Lung microvascular endothelial cell (primary cell): ENCODE results near the gene DNAJB1. TPM values are rescaled to one million over a fixed set of nuclear protein-coding genes. Genes with fewer than 3 reads are reported as not detected.

Experiments
- DNase-seq, 2 donors: peaks; one replicate each; pipeline versions ENCODE4 v3.0.0 to v3.0.0-alpha.2; 2010; ENCODE audit warnings: low read depth in 2 of 2
- total RNA-seq: library from RNA; depleted of rRNA; stranded (reverse); fragments of >200 nt; gene quantifications from 2 replicates; pipeline ENCODE4 v1.2.1, GENCODE V29; 2014

The DNAJB1 gene
- total RNA-seq, 1 donor from 2014 or later: 28.4 TPM

- peak; percentile 100 for DNase-seq
Observed at GRCh38 chr19:14496029-14496833, 22.0 kb downstream of the DNAJB1 start, which contains the start of gene GIPC1. GIPC1 (minus strand) TSS chr19:14496127; CDS start chr19:14482976, 13,151 bp downstream.

GRCh38 chr19:14495672-14496028, 22.5 kb downstream of the DNAJB1 start:
- no peak for DNase-seq

- no peak for DNase-seq
Observed at GRCh38 chr19:14494910-14495671, 23.1 kb downstream of the DNAJB1 start.

- no peak for DNase-seq
Observed at GRCh38 chr19:14494411-14494810, 23.8 kb downstream of the DNAJB1 start.

- DNase-seq: no peak
Observed at GRCh38 chr19:14492756-14493337, 25.4 kb downstream of the DNAJB1 start.

GRCh38 chr19:14487370-14488125, 30.6 kb downstream of the DNAJB1 start:
- peak in 1 of 2 donors; percentile 33 for DNase-seq

- DNase-seq: no peak
Observed at GRCh38 chr19:14482172-14482941, 35.8 kb downstream of the DNAJB1 start.

- no peak for DNase-seq
Observed at GRCh38 chr19:14480700-14481079, 37.5 kb downstream of the DNAJB1 start.

GRCh38 chr19:14479975-14480699, 38.1 kb downstream of the DNAJB1 start:
- DNase-seq: peak; percentile 39 to 45

GRCh38 chr19:14479309-14479974, 38.8 kb downstream of the DNAJB1 start:
- DNase-seq: no peak

- no peak for DNase-seq
Observed at GRCh38 chr19:14478113-14478545, 40.1 kb downstream of the DNAJB1 start.

GRCh38 chr19:14477418-14478112, 40.6 kb downstream of the DNAJB1 start:
- no peak for DNase-seq

GRCh38 chr19:14476673-14477401, 41.4 kb downstream of the DNAJB1 start:
- DNase-seq: peak in 1 of 2 donors; percentile 43

GRCh38 chr19:14476327-14476672, 41.9 kb downstream of the DNAJB1 start:
- DNase-seq: no peak

- DNase-seq: peak in 1 of 2 donors; percentile 31
Observed at GRCh38 chr19:14475251-14476073, 42.7 kb downstream of the DNAJB1 start, which contains the start of gene PTGER1. PTGER1 (minus strand) TSS chr19:14475354; CDS start chr19:14474320, 1,034 bp downstream.

- DNase-seq: no peak
Observed at GRCh38 chr19:14474827-14475226, 43.4 kb downstream of the DNAJB1 start.

- DNase-seq: peak in 1 of 2 donors; percentile 54
Observed at GRCh38 chr19:14473978-14474578, 44.1 kb downstream of the DNAJB1 start.
